HS-5 (cell line): ENCODE results near the gene TRIM14.
"Not testable (repeated sequence)": the region's sequence is repeated elsewhere in the genome, so short reads cannot be mapped to it uniquely, and the experiment has no call there.

Source experiments
- DNase-seq: peaks from one replicate; pipeline ENCODE4 v3.0.0-alpha.2; 2012; ENCODE audit warnings: low read depth

Gene TRIM14

DNA sequence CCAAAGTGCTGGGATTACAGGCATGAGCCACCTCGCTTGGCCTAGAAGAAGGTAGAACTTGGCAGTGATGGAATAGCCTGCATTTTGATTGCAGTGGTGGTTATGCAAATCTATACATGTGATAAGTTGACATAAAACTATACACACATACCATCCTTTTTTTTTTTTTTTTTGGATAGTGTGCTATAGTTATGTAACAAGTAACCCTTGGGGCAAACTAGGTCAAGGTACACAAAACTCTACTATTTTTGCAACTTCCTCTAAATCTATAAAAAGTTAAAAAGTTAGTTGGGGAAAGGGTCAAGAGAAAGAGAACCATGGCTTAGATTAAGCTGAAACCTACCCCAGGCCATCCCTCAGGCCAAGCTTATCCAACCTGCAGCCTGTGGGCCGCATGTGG is 11.1 kb downstream of the TRIM14 start:
- no peak for DNase-seq

GRCh38 chr9:98105006-98105405 is 14.0 kb downstream of the TRIM14 start:
- no peak for DNase-seq

GRCh38 chr9:98104445-98104881 is 14.6 kb downstream of the TRIM14 start:
- DNase-seq = no peak

GRCh38 chr9:98101868-98102273 is 17.2 kb downstream of the TRIM14 start:
- no peak for DNase-seq

GRCh38 chr9:98101416-98101815 is 17.6 kb downstream of the TRIM14 start:
- no peak for DNase-seq

DNA sequence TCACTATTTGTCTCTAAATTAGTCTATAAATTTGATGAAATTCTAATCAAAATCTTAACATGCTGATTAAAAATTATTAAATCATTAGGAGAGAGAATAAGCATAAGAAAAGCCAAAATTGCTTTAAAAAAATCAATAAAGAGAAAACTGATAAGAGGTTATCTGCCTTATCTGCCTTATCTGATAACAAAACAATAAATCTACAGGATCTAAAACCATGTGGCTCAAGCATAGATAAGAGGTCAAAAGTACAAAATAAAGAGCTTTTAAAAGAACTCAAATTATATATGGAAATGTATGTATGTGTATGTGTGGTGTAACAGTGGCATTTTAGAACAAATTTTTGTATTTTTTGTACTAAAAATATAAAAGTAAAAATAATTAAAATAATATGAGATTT is 18.6 kb downstream of the TRIM14 start:
- no peak for DNase-seq

DNA sequence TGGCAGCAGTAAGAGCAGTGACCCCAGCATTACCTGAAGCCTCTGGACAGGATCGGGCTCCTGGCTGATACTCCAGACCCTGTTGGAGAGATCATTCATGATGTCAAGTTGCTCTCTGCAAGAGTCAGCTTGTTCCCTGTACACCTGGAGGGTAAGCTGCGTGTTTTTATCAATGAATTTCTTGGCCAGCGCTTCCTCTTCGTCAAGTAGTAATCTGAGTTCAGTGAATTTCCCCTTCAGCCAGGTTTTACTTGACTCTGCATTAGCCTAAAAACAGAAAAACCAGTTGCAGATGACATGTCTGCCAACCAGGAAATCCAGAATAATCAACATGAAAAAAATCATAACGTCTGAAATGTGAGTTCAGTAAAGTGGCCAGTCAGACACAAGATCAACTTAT is 19.1 kb downstream of the TRIM14 start:
- DNase-seq = no peak

DNA sequence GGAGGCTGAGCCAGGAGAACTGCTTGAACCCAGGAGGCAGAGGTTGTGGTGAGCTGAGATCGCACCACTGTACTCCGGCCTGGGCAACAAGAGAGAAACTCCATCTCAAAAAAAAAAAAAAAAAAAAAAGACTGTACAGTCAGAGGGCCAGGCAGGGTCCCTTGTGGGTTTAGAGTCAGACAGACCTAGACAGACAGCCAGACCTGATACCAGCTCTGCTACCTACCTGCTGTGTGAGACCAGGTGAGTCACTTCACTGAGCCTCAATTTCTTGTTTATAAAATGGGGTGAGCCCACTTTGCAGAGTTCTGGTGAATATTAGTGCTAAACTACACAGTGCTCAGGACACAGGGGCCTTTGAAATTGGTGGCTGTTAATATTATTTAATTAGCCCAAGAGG is 19.7 kb downstream of the TRIM14 start:
- no peak for DNase-seq

DNA sequence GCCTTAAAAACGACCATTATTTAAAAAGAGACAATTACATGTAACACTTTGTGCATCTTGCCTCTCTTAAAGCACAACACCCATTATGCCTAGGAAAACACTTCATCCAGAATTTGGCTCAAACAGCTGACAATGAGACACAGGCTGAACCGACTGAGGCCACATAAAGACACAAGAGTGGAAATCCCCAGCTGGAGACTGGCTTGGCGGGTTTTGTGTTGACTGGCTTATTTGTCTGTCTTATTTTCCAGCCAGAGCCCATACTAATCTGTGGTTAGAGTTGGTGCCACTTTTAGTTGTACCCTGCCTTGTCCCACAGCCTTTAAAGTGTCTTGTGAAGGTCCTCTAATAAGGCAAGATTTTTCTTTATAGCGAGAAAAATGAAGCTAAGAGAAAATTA is 21.2 kb downstream of the TRIM14 start:
- DNase-seq = no peak

- DNase-seq = no peak
These were observed 22.9 kb downstream of the TRIM14 start for GRCh38 chr9:98096091-98096490.

- no peak for DNase-seq
These were observed 23.6 kb downstream of the TRIM14 start for GRCh38 chr9:98095401-98095800.

- DNase-seq = no peak
These were observed 24.2 kb downstream of the TRIM14 start for GRCh38 chr9:98094851-98095250.

- DNase-seq = no peak
These were observed 24.7 kb downstream of the TRIM14 start for GRCh38 chr9:98094316-98094715.

- no peak for DNase-seq
These were observed 26.4 kb downstream of the TRIM14 start for GRCh38 chr9:98092613-98092931.

DNA sequence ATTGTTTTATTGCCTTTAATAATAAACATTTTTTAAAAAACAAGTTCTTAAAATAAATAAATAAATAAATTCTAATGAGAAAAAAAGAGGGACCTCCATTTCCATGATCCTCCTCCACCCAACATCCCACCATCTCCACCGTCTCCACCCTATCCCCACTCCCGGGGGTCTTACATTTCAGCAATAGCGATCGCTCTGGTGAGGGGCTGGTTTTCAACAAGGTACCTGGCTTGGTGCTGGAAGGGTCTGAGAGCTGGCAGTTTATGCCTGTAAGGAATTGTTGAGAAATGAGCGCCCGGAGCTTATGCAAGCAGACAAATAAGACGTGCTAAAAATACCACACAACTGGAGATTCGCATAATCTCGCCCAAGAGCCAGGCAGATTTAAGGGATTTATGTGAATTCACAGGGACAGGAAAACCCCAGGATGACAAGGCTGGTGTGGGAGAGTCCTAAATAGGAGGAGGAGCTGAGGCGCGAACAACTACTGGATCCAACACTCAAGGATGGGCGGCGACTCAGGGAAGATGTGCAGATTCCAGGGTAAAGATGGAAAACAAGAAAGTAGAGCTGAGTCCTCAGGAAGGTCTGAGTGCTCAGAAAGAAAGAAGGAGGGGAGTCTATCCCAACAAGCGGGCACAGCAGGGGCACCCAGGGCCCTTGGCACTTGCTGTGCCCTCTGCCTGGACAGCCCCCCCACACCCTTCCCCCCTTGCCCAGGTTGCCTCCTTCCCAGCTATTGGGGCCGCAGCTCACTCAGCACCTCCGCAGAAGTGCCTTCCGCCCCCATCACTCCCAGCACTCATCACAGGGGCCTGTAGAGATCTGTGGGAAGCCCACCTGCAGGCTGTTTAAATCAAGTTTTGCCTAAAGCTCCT is 27.0 kb downstream of the TRIM14 start:
- no peak for DNase-seq

- DNase-seq = not testable (repeated sequence)
These were observed 28.3 kb downstream of the TRIM14 start for GRCh38 chr9:98090674-98091073.

GRCh38 chr9:98087420-98088354 is 31.3 kb downstream of the TRIM14 start:
- DNase-seq = no peak

DNA sequence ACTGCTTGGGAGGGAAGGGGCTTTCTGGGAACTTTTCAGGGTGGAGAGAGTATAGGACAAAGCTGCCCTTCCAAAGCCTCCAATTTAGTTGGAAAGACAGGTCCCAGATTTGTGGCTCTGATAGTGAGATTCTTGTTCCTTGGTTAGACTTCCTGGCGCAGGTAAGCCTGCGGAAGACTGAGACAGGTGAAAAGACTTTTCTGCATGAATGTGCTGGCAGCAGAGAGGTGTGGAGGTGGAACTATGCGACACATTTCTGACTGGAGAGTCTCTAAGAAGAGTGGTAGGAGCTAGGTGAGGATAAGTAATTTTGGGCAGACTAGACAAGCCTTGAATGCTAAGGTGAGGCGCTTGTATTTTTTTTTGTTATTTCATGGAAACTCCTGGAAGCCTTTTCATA is 32.6 kb downstream of the TRIM14 start:
- no peak for DNase-seq

DNA sequence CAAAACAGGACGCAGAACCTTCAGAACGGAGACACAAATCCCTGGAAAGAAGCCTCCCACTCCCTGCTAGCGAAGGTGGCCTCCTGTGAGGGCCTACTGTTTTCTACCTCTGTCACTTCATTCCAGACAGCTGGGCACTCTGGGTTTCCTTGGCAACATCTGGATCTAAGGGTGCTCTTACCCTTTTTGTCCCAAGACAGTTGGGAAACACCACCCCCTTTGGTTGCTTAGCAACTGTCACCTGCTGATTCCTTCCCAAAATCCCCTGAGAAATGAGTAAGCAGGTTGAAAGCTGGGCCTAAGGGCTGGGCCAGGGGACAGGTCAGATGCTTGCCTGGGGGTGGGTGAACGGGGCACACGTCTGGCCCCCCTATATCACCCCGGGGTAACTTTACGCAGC is 33.1 kb downstream of the TRIM14 start:
- DNase-seq = no peak

GRCh38 chr9:98085058-98085457 is 34.0 kb downstream of the TRIM14 start:
- no peak for DNase-seq

GRCh38 chr9:98084396-98084795 is 34.6 kb downstream of the TRIM14 start:
- DNase-seq = no peak

- DNase-seq = no peak
These were observed 35.3 kb downstream of the TRIM14 start for GRCh38 chr9:98083566-98084183.

DNA sequence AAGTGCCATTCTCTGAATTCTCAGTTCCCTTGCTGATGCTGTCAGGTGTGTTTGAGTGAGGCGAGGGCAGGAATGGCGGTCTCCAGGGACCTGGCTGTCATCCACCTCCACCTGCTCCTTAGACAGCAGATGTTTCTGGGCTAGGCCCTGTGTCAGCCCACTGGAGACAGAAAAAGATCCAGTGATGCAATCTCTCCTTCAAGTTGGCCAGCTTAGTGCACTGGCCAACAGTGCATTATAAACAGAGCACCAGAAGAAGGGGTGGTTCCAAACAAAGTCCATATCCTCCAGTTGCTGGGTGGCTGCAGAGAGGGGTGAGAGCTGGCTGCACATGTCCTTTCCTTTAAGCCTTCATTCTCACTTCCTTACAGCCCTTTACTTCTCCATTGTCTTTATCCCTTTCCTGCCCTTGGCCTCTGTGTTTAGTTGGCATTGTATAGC is 35.9 kb downstream of the TRIM14 start:
- DNase-seq = no peak
